ENCODE measurements around the gene TSPAN10. TPM values are rescaled to one million over a fixed set of nuclear protein-coding genes. Genes with fewer than 3 reads are reported as not detected.
"Not testable (repeated sequence)": the region's sequence is repeated elsewhere in the genome, so short reads cannot be mapped to it uniquely, and the experiment has no call there.

TSPAN10 gene
- total RNA-seq, 1 donor from 2014 or later: 1.1 TPM

DNA sequence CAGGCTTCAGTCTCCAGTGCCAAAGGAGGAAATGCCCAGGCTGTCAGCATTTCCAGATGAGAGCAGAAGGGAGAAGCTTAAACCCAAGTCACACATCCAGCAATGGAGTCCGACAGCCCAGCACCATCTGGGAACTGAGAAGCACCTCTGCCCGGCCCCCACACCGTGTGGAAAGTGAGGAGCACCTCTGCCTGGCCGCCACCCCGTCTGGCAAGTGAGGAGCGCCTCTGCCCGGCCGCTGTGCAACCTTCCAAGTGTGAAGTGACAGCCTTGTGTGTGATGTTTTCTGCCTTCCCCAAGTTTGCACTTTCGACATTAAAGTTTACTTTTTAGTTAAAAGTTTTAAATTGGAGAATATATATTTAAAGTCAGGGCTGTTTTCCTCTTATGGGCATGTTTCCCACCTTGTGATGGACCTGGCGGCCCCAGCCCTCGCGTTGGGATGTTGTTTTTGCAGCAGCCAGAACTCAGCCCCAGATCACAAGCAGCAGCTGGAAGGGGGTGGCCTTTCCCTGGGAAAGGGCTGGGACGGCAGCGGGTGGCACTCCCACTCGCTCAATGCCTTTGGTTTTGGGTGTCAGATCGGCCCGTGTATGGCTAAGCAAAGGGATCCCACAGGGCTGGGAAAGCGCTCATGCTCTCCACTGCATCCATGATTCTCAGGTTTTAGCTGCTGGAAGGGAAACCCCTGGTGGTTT is 36.7 kb downstream of the TSPAN10 start:
- DNase-seq (no peak), ATAC-seq (no peak)
- TF ChIP-seq, protein P1, sequence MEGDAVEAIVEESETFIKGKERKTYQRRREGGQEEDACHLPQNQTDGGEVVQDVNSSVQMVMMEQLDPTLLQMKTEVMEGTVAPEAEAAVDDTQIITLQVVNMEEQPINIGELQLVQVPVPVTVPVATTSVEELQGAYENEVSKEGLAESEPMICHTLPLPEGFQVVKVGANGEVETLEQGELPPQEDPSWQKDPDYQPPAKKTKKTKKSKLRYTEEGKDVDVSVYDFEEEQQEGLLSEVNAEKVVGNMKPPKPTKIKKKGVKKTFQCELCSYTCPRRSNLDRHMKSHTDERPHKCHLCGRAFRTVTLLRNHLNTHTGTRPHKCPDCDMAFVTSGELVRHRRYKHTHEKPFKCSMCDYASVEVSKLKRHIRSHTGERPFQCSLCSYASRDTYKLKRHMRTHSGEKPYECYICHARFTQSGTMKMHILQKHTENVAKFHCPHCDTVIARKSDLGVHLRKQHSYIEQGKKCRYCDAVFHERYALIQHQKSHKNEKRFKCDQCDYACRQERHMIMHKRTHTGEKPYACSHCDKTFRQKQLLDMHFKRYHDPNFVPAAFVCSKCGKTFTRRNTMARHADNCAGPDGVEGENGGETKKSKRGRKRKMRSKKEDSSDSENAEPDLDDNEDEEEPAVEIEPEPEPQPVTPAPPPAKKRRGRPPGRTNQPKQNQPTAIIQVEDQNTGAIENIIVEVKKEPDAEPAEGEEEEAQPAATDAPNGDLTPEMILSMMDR (IDR thresholded peaks at IDR 0.05): no peak
- H3K27ac ChIP-seq: no peak overlapping the region
- H3K9me3 ChIP-seq: no peaks in the 10 kb centered on the region
- no peak overlapping the region for H3K4me3 ChIP-seq
- intact Hi-C loops (cut with DNase I): no loop called here
- H3K4me1 ChIP-seq: no peaks in the 10 kb centered on the region
- H3K27me3 ChIP-seq (ENCODE audit: low read depth): no peaks in the 10 kb centered on the region
- H3K36me3 ChIP-seq: peaks cover 51% of the 10 kb centered on the region

DNA sequence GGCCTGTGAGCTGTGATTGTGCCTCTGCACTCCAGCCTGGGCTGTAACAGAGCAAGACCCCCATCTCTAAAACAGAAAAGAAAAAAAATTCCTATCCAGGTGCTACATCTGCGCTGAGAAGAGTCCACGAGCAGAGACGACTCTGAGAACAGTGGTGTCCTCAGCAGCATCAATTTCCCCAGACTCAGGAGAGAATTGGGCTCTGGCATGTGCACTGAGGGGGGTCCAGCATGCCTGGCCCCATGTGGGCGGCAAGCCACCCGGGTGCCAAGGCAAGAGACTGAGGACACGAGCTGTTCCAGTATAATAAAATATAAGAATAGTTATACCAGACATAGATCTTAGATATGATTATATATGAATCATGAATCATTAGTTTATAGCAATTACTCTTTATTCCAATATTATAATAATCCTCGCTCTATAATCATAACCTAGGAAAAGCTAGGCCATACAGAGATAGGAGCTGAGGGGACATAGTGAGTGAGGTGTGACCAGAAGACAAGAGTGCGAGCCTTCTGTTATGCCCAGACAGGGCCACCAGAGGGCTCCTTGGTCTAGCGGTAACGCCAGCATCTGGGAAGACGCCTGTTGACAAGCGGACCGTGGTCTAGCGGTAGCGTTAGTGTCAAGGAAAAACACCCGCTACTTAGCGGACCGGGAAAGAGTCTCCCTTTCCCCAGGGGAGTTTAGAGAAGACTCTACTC is 38.7 kb downstream of the TSPAN10 start:
- H3K36me3 ChIP-seq: peaks cover 36% of the 10 kb centered on the region
- DNase-seq; H3K4me1 ChIP-seq; H3K9me3 ChIP-seq; intact Hi-C loops (cut with DNase I); H3K4me3 ChIP-seq; H3K27ac ChIP-seq; ATAC-seq; H3K27me3 ChIP-seq (ENCODE audit: low read depth): not testable (repeated sequence)
- TF ChIP-seq, protein P1 (IDR thresholded peaks at IDR 0.05): peak; percentile 60

DNA sequence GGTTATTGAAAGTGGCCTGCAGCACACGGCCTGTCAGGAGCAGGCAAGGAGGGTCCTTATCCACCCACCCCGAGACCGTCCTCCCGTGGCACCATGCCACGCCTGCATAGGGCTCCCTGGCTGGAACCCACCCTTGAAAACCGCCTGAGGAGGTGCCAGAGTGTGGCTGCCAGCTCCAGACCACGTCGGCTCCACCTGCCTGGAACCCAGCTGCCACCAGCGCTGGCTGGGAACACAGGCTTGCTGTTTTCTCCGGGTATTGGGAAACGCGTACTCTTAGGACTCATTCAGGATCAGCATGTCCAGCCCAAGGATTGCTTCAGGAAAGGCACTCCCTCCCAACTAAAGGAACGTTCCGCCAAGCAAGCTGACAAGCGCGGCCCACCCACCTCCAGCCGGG is 39.9 kb downstream of the TSPAN10 start:
- Histone ChIP-seq H3K27me3 (ENCODE audit: low read depth) (no peaks in the 10 kb centered on the region), H3K9me3 (no peaks in the 10 kb centered on the region), H3K36me3 (peaks cover 31% of the 10 kb centered on the region), H3K4me3 (no peak overlapping the region), H3K4me1 (peaks cover under 1% of the 10 kb centered on the region), H3K27ac (no peak overlapping the region)
- ATAC-seq: no peak
- TF ChIP-seq, protein P1 (IDR thresholded peaks at IDR 0.05): no peak
- no peak for DNase-seq
- intact Hi-C loops (cut with DNase I): no loop called here

DNA sequence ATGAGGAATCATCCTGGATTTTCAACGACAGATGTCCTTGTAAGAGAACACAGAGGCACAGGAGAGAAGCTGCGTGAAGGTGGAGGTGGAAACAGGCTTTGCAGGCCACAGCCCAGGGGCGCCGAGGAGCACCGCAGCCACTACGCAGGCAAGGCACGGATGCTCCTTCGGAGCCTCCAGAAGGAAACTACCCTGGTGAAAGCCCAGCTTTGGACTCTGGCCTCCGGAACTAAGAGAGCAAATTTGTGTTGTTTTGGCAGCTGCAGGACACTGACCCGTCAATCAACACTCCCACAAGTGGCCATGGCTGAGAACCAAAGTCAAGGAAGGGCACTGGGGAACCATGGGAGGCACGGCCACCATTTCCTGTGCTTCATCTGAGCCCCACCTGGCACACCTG is 43.2 kb downstream of the TSPAN10 start:
- intact Hi-C loops (cut with DNase I): no loop called here
- H3K4me3 ChIP-seq: no peak overlapping the region
- peaks cover 7% of the 10 kb centered on the region for H3K36me3 ChIP-seq
- peaks cover 22% of the 10 kb centered on the region for H3K4me1 ChIP-seq
- no peaks in the 10 kb centered on the region for H3K27me3 ChIP-seq (ENCODE audit: low read depth)
- no peak for ATAC-seq
- no peaks in the 10 kb centered on the region for H3K9me3 ChIP-seq
- no peak for DNase-seq
- no peak overlapping the region for H3K27ac ChIP-seq
- TF ChIP-seq, protein P1 (IDR thresholded peaks at IDR 0.05): no peak

DNA sequence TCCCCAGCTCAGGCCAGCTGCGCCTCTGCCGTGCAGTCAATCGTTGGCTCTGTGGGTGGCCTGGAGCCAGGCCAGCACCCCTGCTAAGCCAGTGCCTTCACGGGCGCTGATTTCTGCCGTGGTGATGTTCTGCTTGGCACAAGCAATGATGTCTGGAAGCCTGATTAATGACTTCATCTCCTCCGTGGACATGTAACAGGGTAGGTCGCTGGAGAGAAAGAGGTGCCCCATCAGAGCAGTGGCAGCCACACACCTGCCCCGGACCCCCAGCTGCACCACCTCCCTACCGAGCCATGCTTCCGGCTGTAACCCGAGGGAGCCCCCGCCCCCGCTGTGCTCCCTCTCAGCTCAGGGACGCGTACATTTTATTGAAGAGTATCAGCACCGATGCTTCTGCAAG is 44.7 kb downstream of the TSPAN10 start:
- Histone ChIP-seq H3K4me1 (peaks cover 29% of the 10 kb centered on the region), H3K27me3 (ENCODE audit: low read depth) (no peaks in the 10 kb centered on the region), H3K4me3 (no peak overlapping the region), H3K36me3 (peaks cover 16% of the 10 kb centered on the region), H3K27ac (no peak overlapping the region), H3K9me3 (no peaks in the 10 kb centered on the region)
- DNase-seq (no peak), ATAC-seq (no peak)
- intact Hi-C loops (cut with DNase I): no loop called here
- TF ChIP-seq, protein P1 (IDR thresholded peaks at IDR 0.05): no peak
